NT2/D1 (cell line): ENCODE measurements around the gene TMCC2.

Source experiments
- YY1 ChIP-seq: IDR thresholded peaks from 2 replicates; pipeline ENCODE4 v1.6.1; 2011; ENCODE audit not compliant: insufficient read length, insufficient read depth
- ZNF274 ChIP-seq: IDR thresholded peaks from 2 replicates; pipeline ENCODE4 v1.6.1; 2011; ENCODE audit warnings: mild to moderate bottlenecking, low read depth, low read length

DNA sequence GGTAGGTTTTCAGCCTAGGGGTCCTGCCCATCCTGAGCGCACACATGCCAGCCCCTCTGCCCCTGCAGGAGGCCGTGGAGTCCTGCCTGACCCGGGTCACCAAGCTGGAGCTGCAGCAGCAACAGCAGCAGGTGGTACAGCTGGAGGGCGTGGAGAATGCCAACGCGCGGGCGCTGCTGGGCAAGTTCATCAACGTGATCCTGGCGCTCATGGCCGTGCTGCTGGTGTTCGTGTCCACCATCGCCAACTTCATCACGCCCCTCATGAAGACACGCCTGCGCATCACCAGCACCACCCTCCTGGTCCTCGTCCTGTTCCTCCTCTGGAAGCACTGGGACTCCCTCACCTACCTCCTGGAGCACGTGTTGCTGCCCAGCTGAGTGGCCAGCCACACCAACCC lies 44.0 kb downstream of the TMCC2 start:
- TF ChIP-seq YY1: no peak
- TF ChIP-seq ZNF274: no peak
